Neural cell (in vitro differentiated cells): ENCODE measurements around the gene UBE3B. TPM values are rescaled to one million over a fixed set of nuclear protein-coding genes. Genes with fewer than 3 reads are reported as not detected.

Source experiments
- H2AFZ ChIP-seq: fragments of 200-600, 300-800 bp; sonication (generic), shearing (Covaris generic); 2 replicates; pipeline ENCODE4 v1.6.0; 2014; ENCODE audit warnings: low read depth, mild to moderate bottlenecking, antibody characterized with exemption, low read length, moderate library complexity
- H3F3A ChIP-seq: fragments of 200-600 bp; shearing (Covaris generic); 2 replicates; pipeline ENCODE4 v1.6.1; 2016; ENCODE audit warnings: mild to moderate bottlenecking, moderate library complexity, mixed read lengths, antibody characterized with exemption, low read length; ENCODE audit not compliant: insufficient read depth, poor library complexity, severe bottlenecking
- H3K27ac ChIP-seq: fragments of 200-600, 300-800 bp; sonication (generic), shearing (Covaris generic); 2 replicates; pipeline ENCODE4 v1.5.1; 2014; ENCODE audit warnings: mild to moderate bottlenecking, low read length, moderate library complexity
- H3K27me3 ChIP-seq: fragments of 300-800, 200-600 bp; sonication (generic), shearing (Covaris generic); 2 replicates; pipeline ENCODE4 v1.6.0; 2014; ENCODE audit warnings: mild to moderate bottlenecking, low read depth, low read length, moderate library complexity; ENCODE audit not compliant: insufficient read depth
- H3K36me3 ChIP-seq: fragments of 300-800, 200-600 bp; sonication (generic), shearing (Covaris generic); 2 replicates; pipeline ENCODE4 v1.5.1; 2014; ENCODE audit warnings: mild to moderate bottlenecking, antibody characterized with exemption, low read length, moderate library complexity; ENCODE audit not compliant: insufficient read depth
- H3K4me2 ChIP-seq: fragments of 300-800, 200-600 bp; sonication (generic), shearing (Covaris generic); 2 replicates; pipeline ENCODE4 v1.6.0; 2014; ENCODE audit warnings: mild to moderate bottlenecking, low read length
- H3K4me3 ChIP-seq: fragments of 300-800, 200-600 bp; sonication (generic), shearing (Covaris generic); 2 replicates; pipeline ENCODE4 v1.5.1; 2014; ENCODE audit warnings: mild to moderate bottlenecking, low read length, moderate library complexity
- H3K79me2 ChIP-seq: fragments of 200-600 bp; shearing (Covaris generic); replicated peaks from 2 replicates; pipeline ENCODE4 v1.6.0; 2014; ENCODE audit warnings: mild to moderate bottlenecking, low read length, moderate library complexity; ENCODE audit not compliant: insufficient read depth
- H3K9ac ChIP-seq: fragments of 300-800, 200-600 bp; sonication (generic), shearing (Covaris generic); 2 replicates; pipeline ENCODE4 v1.6.1; 2016; ENCODE audit warnings: mild to moderate bottlenecking, low read length, mixed read lengths
- H3K9me2 ChIP-seq: fragments of 200-600 bp; shearing (Covaris generic); 2 replicates; pipeline ENCODE4 v1.6.1; 2016; ENCODE audit warnings: mild to moderate bottlenecking, low read length, mixed read lengths; ENCODE audit not compliant: insufficient read depth
- H3K9me3 ChIP-seq: fragments of 200-600, 300-800 bp; sonication (generic), shearing (Covaris generic); 2 replicates; pipeline ENCODE4 v1.6.1; 2016; ENCODE audit warnings: mild to moderate bottlenecking, mixed run types, low read length, moderate library complexity, mixed read lengths
- H4K20me1 ChIP-seq: fragments of 200-600 bp; shearing (Covaris generic); 2 replicates; pipeline ENCODE4 v1.6.1; 2016; ENCODE audit warnings: mild to moderate bottlenecking, mixed run types; ENCODE audit not compliant: insufficient read depth
- CTCF ChIP-seq: fragments of 450-650 bp; IDR thresholded peaks from 2 replicates; pipeline ENCODE4 v1.5.1; 2014; ENCODE audit warnings: antibody characterized with exemption, mild to moderate bottlenecking, moderate library complexity; ENCODE audit not compliant: poor library complexity, severe bottlenecking
- EP300 ChIP-seq: fragments of 450-650 bp; conservative IDR thresholded peaks from 2 replicates; pipeline ENCODE4 v1.6.1; 2014; ENCODE audit warnings: antibody characterized with exemption, mild to moderate bottlenecking, moderate library complexity; ENCODE audit not compliant: poor library complexity, severe bottlenecking
- EZH2 ChIP-seq: fragments of 200-600, 300-800 bp; shearing (Covaris generic), sonication (generic); IDR thresholded peaks from 2 replicates; pipeline ENCODE4 v1.6.1; 2014; ENCODE audit warnings: antibody characterized with exemption, low read length, borderline replicate concordance, mild to moderate bottlenecking; ENCODE audit not compliant: insufficient read depth, poor library complexity, severe bottlenecking
- MXI1 ChIP-seq: fragments of 450-650 bp; conservative IDR thresholded peaks from 2 replicates; pipeline ENCODE4 v1.6.1; 2014; ENCODE audit warnings: antibody characterized with exemption, mild to moderate bottlenecking; ENCODE audit not compliant: poor library complexity, severe bottlenecking
- POLR2AphosphoS5 ChIP-seq: IDR thresholded peaks from 2 replicates; pipeline ENCODE4 v1.6.1; 2012
- REST ChIP-seq: IDR thresholded peaks from 2 replicates; pipeline ENCODE4 v1.6.1; 2012; ENCODE audit warnings: borderline replicate concordance
- SMC3 ChIP-seq: fragments of 450-650 bp; conservative IDR thresholded peaks from 2 replicates; pipeline ENCODE4 v1.6.1; 2014; ENCODE audit warnings: antibody characterized with exemption, mild to moderate bottlenecking, moderate library complexity; ENCODE audit not compliant: poor library complexity
- TAF1 ChIP-seq: IDR thresholded peaks from 2 replicates; pipeline ENCODE4 v1.6.1; 2012; ENCODE audit warnings: low read depth
- polyA plus RNA-seq: library from polyadenylated mRNA; depleted of rRNA; stranded (reverse); fragments of >200 nt; gene quantifications from 2 replicates; pipeline ENCODE4 v1.2.3, GENCODE V29; 2014

Gene UBE3B
- polyA plus RNA-seq, 1 donor from 2014 or later: 21.7 TPM

GRCh38 chr12:109433618-109434017 lies 43.8 kb upstream of the UBE3B start:
- H3K36me3 ChIP-seq: no peaks in the 10 kb centered on the region
- TF ChIP-seq EZH2 (no peak), POLR2AphosphoS5 (no peak), SMC3 (no peak), MXI1 (no peak), REST (no peak), TAF1 (no peak), CTCF (no peak), EP300 (no peak)
- no peaks in the 10 kb centered on the region for H3K27me3 ChIP-seq
- H3K4me2 ChIP-seq: no peak overlapping the region
- H3K4me3 ChIP-seq: no peak overlapping the region
- no peak overlapping the region for H3K9ac ChIP-seq
- no peaks in the 10 kb centered on the region for H3K79me2 ChIP-seq
- H4K20me1 ChIP-seq: no peaks in the 10 kb centered on the region
- H2AFZ ChIP-seq: no peak overlapping the region
- H3F3A ChIP-seq: no peaks in the 10 kb centered on the region
- H3K27ac ChIP-seq: no peak overlapping the region
- H3K9me3 ChIP-seq: no peaks in the 10 kb centered on the region
- no peaks in the 10 kb centered on the region for H3K9me2 ChIP-seq

GRCh38 chr12:109434582-109434981 lies 42.9 kb upstream of the UBE3B start:
- no peak overlapping the region for H3K4me3 ChIP-seq
- no peak overlapping the region for H3K4me2 ChIP-seq
- no peaks in the 10 kb centered on the region for H3K9me2 ChIP-seq
- no peaks in the 10 kb centered on the region for H3K36me3 ChIP-seq
- H2AFZ ChIP-seq: no peak overlapping the region
- TF ChIP-seq EP300: no peak
- TF ChIP-seq POLR2AphosphoS5: no peak
- no peak for TF ChIP-seq EZH2
- TF ChIP-seq SMC3: no peak
- no peak for TF ChIP-seq TAF1
- no peak for TF ChIP-seq REST
- H3K79me2 ChIP-seq: no peaks in the 10 kb centered on the region
- H3F3A ChIP-seq: no peaks in the 10 kb centered on the region
- no peaks in the 10 kb centered on the region for H3K9me3 ChIP-seq
- no peak overlapping the region for H3K9ac ChIP-seq
- H3K27me3 ChIP-seq: no peaks in the 10 kb centered on the region
- H3K27ac ChIP-seq: no peak overlapping the region
- H4K20me1 ChIP-seq: no peaks in the 10 kb centered on the region
